K562 (cell line): ENCODE measurements around the gene MAP10. TPM values are rescaled to one million over a fixed set of nuclear protein-coding genes. Genes with fewer than 3 reads are reported as not detected.

Experiments used
- MGA ChIP-seq: fragments of 450-650 bp; IDR thresholded peaks from 2 replicates; pipeline ENCODE4 v1.6.1; 2016; ENCODE audit warnings: mild to moderate bottlenecking, moderate library complexity
- POLR2H ChIP-seq: IDR thresholded peaks from 2 replicates; pipeline ENCODE4 v1.6.1; 2016; ENCODE audit warnings: missing genetic modification characterization, low read depth, mild to moderate bottlenecking, control low read depth, missing compliant biosample characterization, moderate library complexity
- TAF7 ChIP-seq: fragments of 450-650 bp; IDR thresholded peaks from 2 replicates; pipeline ENCODE4 v1.6.1; 2016; ENCODE audit warnings: missing genetic modification characterization, missing compliant biosample characterization
- polyA plus RNA-seq, 8 experiments: library from polyadenylated mRNA; depleted of rRNA in 4 of 8; stranded (reverse) in 5 of 8; unstranded in 3 of 8; fragments of >200 nt; fragmentation: Nextera tagmentation in 2 of 8; fragmentation: Illumina TruSeq in 1 of 8; extraction: Ambion mirVana in 2 of 8; extraction: Trizol in 1 of 8; gene quantifications; 2 replicates each; pipeline versions ENCODE4 v1.2.1 to v1.2.3, GENCODE V29; 2011 to 2014; ENCODE audit warnings: inconsistent platforms in 1 of 8, missing spikeins in 1 of 8
- total RNA-seq, 7 experiments: library from RNA; depleted of rRNA in 6 of 7; stranded (reverse); fragments of >200 nt in 6 of 7; fragmentation: Illumina TruSeq in 2 of 7; extraction: Trizol in 2 of 7; gene quantifications; 2 replicates each; pipeline versions ENCODE4 v1.2.1 to v1.2.3, GENCODE V29; 2011 to 2021; ENCODE audit warnings: low replicate concordance in 1 of 7
- TF ChIP-seq, protein P1 (sequence below): sonication (generic); formaldehyde crosslinking; IDR thresholded peaks from 2 replicates; pipeline ENCODE4 v1.8.1; 2023; ENCODE audit warnings: missing genetic modification reagents, mild to moderate bottlenecking, borderline replicate concordance

Gene MAP10
- total and polyA plus RNA-seq, 9 of the 15 experiments (the other 6 are each of a cell fraction or from before 2014, with no cell fraction given) = 0.11 to 0.98 (median 0.69) TPM

GRCh38 chr1:232805269-232806185 is at the start of gene MAP10 (continued):
- peak; percentile 89 for TF ChIP-seq MGA
- no peak for TF ChIP-seq POLR2H (tag)
- TF ChIP-seq, protein P1, sequence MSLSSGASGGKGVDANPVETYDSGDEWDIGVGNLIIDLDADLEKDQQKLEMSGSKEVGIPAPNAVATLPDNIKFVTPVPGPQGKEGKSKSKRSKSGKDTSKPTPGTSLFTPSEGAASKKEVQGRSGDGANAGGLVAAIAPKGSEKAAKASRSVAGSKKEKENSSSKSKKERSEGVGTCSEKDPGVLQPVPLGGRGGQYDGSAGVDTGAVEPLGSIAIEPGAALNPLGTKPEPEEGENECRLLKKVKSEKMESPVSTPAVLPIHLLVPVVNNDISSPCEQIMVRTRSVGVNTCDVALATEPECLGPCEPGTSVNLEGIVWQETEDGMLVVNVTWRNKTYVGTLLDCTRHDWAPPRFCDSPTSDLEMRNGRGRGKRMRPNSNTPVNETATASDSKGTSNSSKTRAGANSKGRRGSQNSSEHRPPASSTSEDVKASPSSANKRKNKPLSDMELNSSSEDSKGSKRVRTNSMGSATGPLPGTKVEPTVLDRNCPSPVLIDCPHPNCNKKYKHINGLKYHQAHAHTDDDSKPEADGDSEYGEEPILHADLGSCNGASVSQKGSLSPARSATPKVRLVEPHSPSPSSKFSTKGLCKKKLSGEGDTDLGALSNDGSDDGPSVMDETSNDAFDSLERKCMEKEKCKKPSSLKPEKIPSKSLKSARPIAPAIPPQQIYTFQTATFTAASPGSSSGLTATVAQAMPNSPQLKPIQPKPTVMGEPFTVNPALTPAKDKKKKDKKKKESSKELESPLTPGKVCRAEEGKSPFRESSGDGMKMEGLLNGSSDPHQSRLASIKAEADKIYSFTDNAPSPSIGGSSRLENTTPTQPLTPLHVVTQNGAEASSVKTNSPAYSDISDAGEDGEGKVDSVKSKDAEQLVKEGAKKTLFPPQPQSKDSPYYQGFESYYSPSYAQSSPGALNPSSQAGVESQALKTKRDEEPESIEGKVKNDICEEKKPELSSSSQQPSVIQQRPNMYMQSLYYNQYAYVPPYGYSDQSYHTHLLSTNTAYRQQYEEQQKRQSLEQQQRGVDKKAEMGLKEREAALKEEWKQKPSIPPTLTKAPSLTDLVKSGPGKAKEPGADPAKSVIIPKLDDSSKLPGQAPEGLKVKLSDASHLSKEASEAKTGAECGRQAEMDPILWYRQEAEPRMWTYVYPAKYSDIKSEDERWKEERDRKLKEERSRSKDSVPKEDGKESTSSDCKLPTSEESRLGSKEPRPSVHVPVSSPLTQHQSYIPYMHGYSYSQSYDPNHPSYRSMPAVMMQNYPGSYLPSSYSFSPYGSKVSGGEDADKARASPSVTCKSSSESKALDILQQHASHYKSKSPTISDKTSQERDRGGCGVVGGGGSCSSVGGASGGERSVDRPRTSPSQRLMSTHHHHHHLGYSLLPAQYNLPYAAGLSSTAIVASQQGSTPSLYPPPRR (CRISPR knock-in tag) = no peak
- peak; percentile 77 for TF ChIP-seq TAF7 (tag)
